Left lung (tissue), 10 donors: Measurements from ENCODE around the gene ADCY4. TPM values are rescaled to one million over a fixed set of nuclear protein-coding genes. Genes with fewer than 3 reads are reported as not detected.
A peak's percentile ranks its signal among the peaks of the same experiment; 100 is the strongest.
"Not testable (repeated sequence)": the region's sequence is repeated elsewhere in the genome, so short reads cannot be mapped to it uniquely, and the experiment has no call there.

Source experiments
- ATAC-seq: fragments of 200-7000 bp; cut with Tn5 transposase; one replicate; pipeline ENCODE4 v1.9.1; 2020; ENCODE audit warnings: moderate library complexity
- DNase-seq, 4 donors: peaks; one replicate each; pipeline ENCODE4 v3.0.0-alpha.2; 2013 to 2020
- H3K27ac ChIP-seq, 2 donors: fragments of 200-600 bp; sonication (generic) in 1 of 2; one replicate each; pipeline versions ENCODE4 v1.5.0 to v1.8.0; 2020 to 2021
- H3K27me3 ChIP-seq, 2 donors: fragments of 200-600 bp; sonication (generic) in 1 of 2; one replicate each; pipeline versions ENCODE4 v1.5.0 to v1.8.0; 2020 to 2021
- H3K36me3 ChIP-seq, 2 donors: fragments of 200-600 bp; sonication (generic) in 1 of 2; one replicate each; pipeline versions ENCODE4 v1.5.0 to v1.8.0; 2020 to 2021
- H3K4me1 ChIP-seq, 2 donors: fragments of 200-600 bp; one replicate each; pipeline ENCODE4 v1.8.0; 2021
- H3K4me3 ChIP-seq, 2 donors: fragments of 200-600 bp; sonication (generic) in 1 of 2; one replicate each; pipeline versions ENCODE4 v1.5.0 to v1.8.0; 2020 to 2021; ENCODE audit warnings: mild to moderate bottlenecking in 1 of 2
- H3K9me3 ChIP-seq, 2 donors: fragments of 200-600 bp; sonication (generic) in 1 of 2; one replicate each; pipeline versions ENCODE4 v1.5.0 to v1.8.0; 2020 to 2021
- intact Hi-C, 2 donors: fragments of 100-400 bp; cut with DNase I; formaldehyde crosslinking; loops; one replicate each; pipeline versions ENCODE4 v1.11.2 to v1.14.2; 2022
- polyA plus RNA-seq, 6 donors: library from polyadenylated mRNA; unstranded; fragments of 120-200 nt; gene quantifications; one replicate each; pipeline ENCODE4 v1.2.1, GENCODE V29; 2013; ENCODE audit not compliant: insufficient read length in 6 of 6
- total RNA-seq, 2 donors: library from RNA; stranded (reverse); fragmentation: NEBNext Ultra II Directional; extraction: Animal tissue kit (Norgen Biotek cat#: 25700); gene quantifications; one replicate each; pipeline ENCODE4 v1.2.1, GENCODE V29; 2021
- TF ChIP-seq, protein P1 (sequence below), 2 donors: fragments of 200-600 bp; sonication (generic) in 1 of 2; IDR thresholded peaks; one replicate each; pipeline versions ENCODE4 v1.5.0 to v1.8.0; 2021; ENCODE audit warnings: antibody characterized with exemption in 2 of 2
- donor health status: DM: no; HTN: yes; CAD: no.
- donor health status: DM: no; HTN: no; CAD: no.

ADCY4 gene
- total and polyA plus RNA-seq, 8 donors: 25.7 to 48.5 (median 34.3) TPM

DNA sequence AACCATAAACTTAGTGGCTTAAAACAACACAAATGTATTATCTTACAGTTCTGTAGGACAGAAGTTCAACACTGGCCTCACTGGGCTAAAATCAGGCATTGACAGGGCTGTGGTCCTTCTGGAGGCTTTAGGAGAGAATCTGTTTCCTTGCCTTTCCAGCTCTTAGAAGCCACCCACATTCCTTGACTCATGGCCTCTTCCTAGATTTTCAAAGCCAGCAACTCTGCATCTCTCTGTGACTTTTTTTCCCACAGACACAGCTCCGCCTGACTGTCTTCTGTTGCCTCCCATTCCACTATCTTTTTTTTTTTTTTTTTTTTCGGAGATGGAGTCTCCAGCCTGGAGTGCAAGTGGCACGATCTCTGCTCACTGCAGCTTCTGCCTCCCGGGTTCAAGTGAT lies 21.3 kb upstream of the ADCY4 start:
- no peaks in the 10 kb centered on the region for H3K27me3 ChIP-seq
- DNase-seq (no peak), ATAC-seq (no peak)
- no peaks in the 10 kb centered on the region for H3K36me3 ChIP-seq
- no peaks in the 10 kb centered on the region for H3K9me3 ChIP-seq
- H3K27ac ChIP-seq: no peak overlapping the region
- H3K4me3 ChIP-seq: no peak overlapping the region
- peaks cover 4 to 24% of the 10 kb centered on the region in 2 donors for H3K4me1 ChIP-seq
- intact Hi-C loops: no loop called here
- TF ChIP-seq, protein P1, sequence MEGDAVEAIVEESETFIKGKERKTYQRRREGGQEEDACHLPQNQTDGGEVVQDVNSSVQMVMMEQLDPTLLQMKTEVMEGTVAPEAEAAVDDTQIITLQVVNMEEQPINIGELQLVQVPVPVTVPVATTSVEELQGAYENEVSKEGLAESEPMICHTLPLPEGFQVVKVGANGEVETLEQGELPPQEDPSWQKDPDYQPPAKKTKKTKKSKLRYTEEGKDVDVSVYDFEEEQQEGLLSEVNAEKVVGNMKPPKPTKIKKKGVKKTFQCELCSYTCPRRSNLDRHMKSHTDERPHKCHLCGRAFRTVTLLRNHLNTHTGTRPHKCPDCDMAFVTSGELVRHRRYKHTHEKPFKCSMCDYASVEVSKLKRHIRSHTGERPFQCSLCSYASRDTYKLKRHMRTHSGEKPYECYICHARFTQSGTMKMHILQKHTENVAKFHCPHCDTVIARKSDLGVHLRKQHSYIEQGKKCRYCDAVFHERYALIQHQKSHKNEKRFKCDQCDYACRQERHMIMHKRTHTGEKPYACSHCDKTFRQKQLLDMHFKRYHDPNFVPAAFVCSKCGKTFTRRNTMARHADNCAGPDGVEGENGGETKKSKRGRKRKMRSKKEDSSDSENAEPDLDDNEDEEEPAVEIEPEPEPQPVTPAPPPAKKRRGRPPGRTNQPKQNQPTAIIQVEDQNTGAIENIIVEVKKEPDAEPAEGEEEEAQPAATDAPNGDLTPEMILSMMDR (IDR thresholded peaks at IDR 0.05): no peak

DNA sequence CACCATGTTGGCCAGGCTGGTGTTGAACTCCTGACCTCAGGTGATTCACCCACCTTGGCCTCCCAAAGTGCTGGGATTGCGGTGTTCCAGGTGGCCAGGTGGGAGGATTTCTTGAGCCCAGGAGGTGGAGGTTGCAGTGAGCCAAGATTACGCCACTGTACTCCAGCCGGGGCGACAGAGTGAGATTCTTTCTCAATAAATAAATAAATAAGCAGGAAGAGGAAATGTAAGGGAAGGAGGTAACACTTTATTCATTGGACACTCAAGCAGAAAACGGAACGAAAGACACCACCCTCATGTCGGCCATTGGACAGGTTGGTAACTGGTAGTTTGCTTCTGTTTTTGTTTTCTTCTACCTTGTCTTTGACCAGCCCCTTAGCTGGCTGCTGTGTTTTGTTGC lies 20.1 kb upstream of the ADCY4 start:
- peaks cover 4 to 24% of the 10 kb centered on the region in 2 donors for H3K4me1 ChIP-seq
- no peaks in the 10 kb centered on the region for H3K27me3 ChIP-seq
- ATAC-seq (no peak), DNase-seq (no peak)
- no peaks in the 10 kb centered on the region for H3K9me3 ChIP-seq
- H3K27ac ChIP-seq: no peak overlapping the region
- H3K4me3 ChIP-seq: no peak overlapping the region
- intact Hi-C loops: no loop called here
- H3K36me3 ChIP-seq: no peaks in the 10 kb centered on the region
- TF ChIP-seq, protein P1 (IDR thresholded peaks at IDR 0.05): no peak

DNA sequence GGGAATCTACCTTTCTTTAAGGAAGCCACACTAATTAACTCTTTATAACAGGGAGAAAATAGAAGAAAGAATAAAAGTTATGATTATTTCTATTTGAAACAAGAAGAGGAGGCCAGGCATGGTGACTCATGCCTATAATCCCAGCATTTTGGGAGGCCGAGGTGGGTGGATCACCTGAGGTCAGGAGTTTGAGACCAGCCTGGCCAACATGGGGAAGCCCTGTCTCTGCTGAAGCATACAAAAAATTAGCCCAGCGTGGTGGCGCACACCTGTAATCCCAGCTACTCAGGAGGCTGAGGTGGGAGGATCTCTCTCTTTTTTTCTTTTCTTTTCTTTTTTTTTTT lies 19.6 kb upstream of the ADCY4 start:
- DNase-seq, H3K27me3 ChIP-seq, intact Hi-C loops, H3K4me3 ChIP-seq, H3K36me3 ChIP-seq, ATAC-seq, H3K9me3 ChIP-seq: not testable (repeated sequence)
- Histone ChIP-seq H3K4me1 (peaks cover 4 to 24% of the 10 kb centered on the region in 2 donors), H3K27ac (peak overlapping the region; percentile 56 to 60)

DNA sequence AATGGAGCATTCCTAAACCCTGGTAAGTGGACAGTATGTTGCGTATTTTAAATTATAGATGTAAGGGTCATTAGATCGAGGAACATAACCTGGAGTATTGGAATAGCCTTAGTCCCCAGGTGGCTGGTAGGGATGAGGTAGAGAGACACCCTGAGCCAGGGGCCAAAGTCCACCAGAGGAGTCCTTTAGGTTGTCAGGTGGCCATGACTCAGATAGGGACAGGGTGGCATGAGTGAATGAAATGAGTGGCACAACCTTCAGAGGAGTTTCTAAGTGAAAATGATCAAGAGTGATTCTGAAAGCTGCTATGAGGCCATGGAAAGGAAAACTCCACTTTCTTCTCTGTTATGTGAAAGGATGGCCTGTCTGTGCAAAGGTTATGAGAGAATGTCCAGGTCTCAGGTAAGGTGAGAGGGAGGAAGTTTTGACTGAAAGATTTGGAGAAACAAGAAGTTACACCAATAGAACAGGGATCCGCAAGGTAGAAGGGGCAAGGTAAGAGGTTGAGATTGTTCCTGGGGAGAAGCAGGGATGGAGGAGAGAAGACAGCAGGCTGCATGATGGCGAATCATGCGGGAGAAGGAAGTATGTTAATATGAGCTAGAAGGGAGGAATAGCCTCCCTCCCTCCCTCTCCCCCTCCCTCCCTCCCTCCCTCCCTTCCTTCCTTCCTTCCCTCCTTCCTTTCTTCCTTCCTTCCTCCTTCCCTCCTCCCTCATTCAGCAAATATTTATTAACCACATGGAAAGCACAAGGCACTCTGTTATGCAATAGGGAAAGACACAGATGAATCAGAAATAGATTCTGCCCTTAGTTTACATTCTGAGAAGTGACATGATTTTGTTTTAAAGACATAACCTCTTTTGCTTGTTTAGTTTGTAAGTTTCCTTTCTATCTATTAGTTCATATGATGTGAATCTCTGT lies 18.9 kb upstream of the ADCY4 start:
- Histone ChIP-seq H3K27ac (peak overlapping the region; percentile 56 to 60), H3K36me3 (no peaks in the 10 kb centered on the region), H3K27me3 (no peaks in the 10 kb centered on the region), H3K4me3 (no peak overlapping the region), H3K9me3 (no peaks in the 10 kb centered on the region), H3K4me1 (peaks cover 4 to 24% of the 10 kb centered on the region in 2 donors)
- intact Hi-C loops: no loop called here
- TF ChIP-seq, protein P1 (IDR thresholded peaks at IDR 0.05): no peak
- DNase-seq: no peak
- ATAC-seq: peak; percentile 29

DNA sequence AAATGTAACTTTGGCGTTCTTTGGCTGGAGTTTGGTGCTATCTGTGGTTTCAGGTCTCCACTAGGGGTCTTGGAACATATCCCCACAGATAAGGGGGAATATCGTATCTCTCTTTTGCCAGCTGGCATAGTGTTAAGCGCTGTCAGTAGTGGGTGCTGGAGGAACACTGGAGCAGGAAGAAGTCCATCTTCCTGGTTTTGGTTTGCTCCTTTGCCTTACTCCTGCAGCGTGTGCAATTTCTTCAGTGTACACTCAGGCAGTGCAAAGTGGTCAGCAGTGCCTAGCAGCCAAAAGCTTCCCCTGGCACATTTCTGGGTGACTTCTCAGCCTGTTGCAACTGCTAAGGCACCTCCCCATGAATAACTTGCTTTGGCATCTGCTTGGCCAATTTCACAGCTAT lies 16.6 kb upstream of the ADCY4 start:
- H3K4me1 ChIP-seq: peaks cover 4 to 24% of the 10 kb centered on the region in 2 donors
- TF ChIP-seq, protein P1 (IDR thresholded peaks at IDR 0.05): no peak
- DNase-seq: no peak
- intact Hi-C loops: no loop called here
- no peaks in the 10 kb centered on the region for H3K9me3 ChIP-seq
- H3K4me3 ChIP-seq: no peak overlapping the region
- H3K36me3 ChIP-seq: no peaks in the 10 kb centered on the region
- H3K27ac ChIP-seq: peak overlapping the region in 1 of 2 donors; percentile 51
- no peaks in the 10 kb centered on the region for H3K27me3 ChIP-seq
- ATAC-seq: peak; percentile 75
